ENCODE results near the gene CR1L. TPM values are rescaled to one million over a fixed set of nuclear protein-coding genes. Genes with fewer than 3 reads are reported as not detected.
"Not testable (repeated sequence)": the region's sequence is repeated elsewhere in the genome, so short reads cannot be mapped to it uniquely, and the experiment has no call there.

Gene CR1L
- polyA plus RNA-seq, 3 donors: 1.3 to 1.6 (median 1.3) TPM

GRCh38 chr1:207639362-207639761, 5.6 kb upstream of the CR1L start:
- not testable (repeated sequence) for DNase-seq (ENCODE audit: extremely low read depth in 1 of 11, low read depth in 9 of 11, low spot score in 4 of 11)

GRCh38 chr1:207644166-207644851, 624 bp upstream of the CR1L start:
- no peak for DNase-seq (ENCODE audit: extremely low read depth in 1 of 11, low read depth in 9 of 11, low spot score in 4 of 11)

- no peak for DNase-seq (ENCODE audit: extremely low read depth in 1 of 11, low read depth in 9 of 11, low spot score in 4 of 11)
Observed at GRCh38 chr1:207645635-207646081, 725 bp downstream of the CR1L start.

GRCh38 chr1:207646171-207646570, 1.2 kb downstream of the CR1L start:
- DNase-seq (ENCODE audit: extremely low read depth in 1 of 11, low read depth in 9 of 11, low spot score in 4 of 11): no peak

GRCh38 chr1:207646944-207647579, 2.1 kb downstream of the CR1L start:
- no peak for DNase-seq (ENCODE audit: extremely low read depth in 1 of 11, low read depth in 9 of 11, low spot score in 4 of 11)

- no peak for DNase-seq (ENCODE audit: extremely low read depth in 1 of 11, low read depth in 9 of 11, low spot score in 4 of 11)
Observed at GRCh38 chr1:207647671-207648333, 2.9 kb downstream of the CR1L start.

GRCh38 chr1:207648334-207649209, 3.6 kb downstream of the CR1L start:
- DNase-seq (ENCODE audit: extremely low read depth in 1 of 11, low read depth in 9 of 11, low spot score in 4 of 11): no peak

- no peak for DNase-seq (ENCODE audit: extremely low read depth in 1 of 11, low read depth in 9 of 11, low spot score in 4 of 11)
Observed at GRCh38 chr1:207649210-207649753, 4.3 kb downstream of the CR1L start.

- DNase-seq (ENCODE audit: extremely low read depth in 1 of 11, low read depth in 9 of 11, low spot score in 4 of 11): no peak
Observed at GRCh38 chr1:207649865-207650580, 5.1 kb downstream of the CR1L start.

GRCh38 chr1:207651583-207651982, 6.7 kb downstream of the CR1L start:
- no peak for DNase-seq (ENCODE audit: extremely low read depth in 1 of 11, low read depth in 9 of 11, low spot score in 4 of 11)

- DNase-seq (ENCODE audit: extremely low read depth in 1 of 11, low read depth in 9 of 11, low spot score in 4 of 11): no peak
Observed at GRCh38 chr1:207654320-207654719, 9.4 kb downstream of the CR1L start.

GRCh38 chr1:207658408-207658807, 13.5 kb downstream of the CR1L start:
- no peak for DNase-seq (ENCODE audit: extremely low read depth in 1 of 11, low read depth in 9 of 11, low spot score in 4 of 11)

- no peak for DNase-seq (ENCODE audit: extremely low read depth in 1 of 11, low read depth in 9 of 11, low spot score in 4 of 11)
Observed at GRCh38 chr1:207658904-207659485, 14.1 kb downstream of the CR1L start.

- DNase-seq (ENCODE audit: extremely low read depth in 1 of 11, low read depth in 9 of 11, low spot score in 4 of 11): no peak
Observed at GRCh38 chr1:207659545-207660153, 14.7 kb downstream of the CR1L start.

GRCh38 chr1:207661420-207661819, 16.5 kb downstream of the CR1L start:
- DNase-seq (ENCODE audit: extremely low read depth in 1 of 11, low read depth in 9 of 11, low spot score in 4 of 11): not testable (repeated sequence)

GRCh38 chr1:207666342-207666741, 21.4 kb downstream of the CR1L start:
- no peak for DNase-seq (ENCODE audit: extremely low read depth in 1 of 11, low read depth in 9 of 11, low spot score in 4 of 11)

- no peak for DNase-seq (ENCODE audit: extremely low read depth in 1 of 11, low read depth in 9 of 11, low spot score in 4 of 11)
Observed at GRCh38 chr1:207669528-207670009, 24.6 kb downstream of the CR1L start.

GRCh38 chr1:207670192-207670591, 25.3 kb downstream of the CR1L start:
- DNase-seq (ENCODE audit: extremely low read depth in 1 of 11, low read depth in 9 of 11, low spot score in 4 of 11): no peak
